HEK293 (cell line): Measurements from ENCODE around the gene MDFI.

Experiments used
- CTCF ChIA-PET: fragments of 350-600 bp; formaldehyde crosslinking; extraction: SDS; loops from one replicate; lab custom pipeline; 2021; ENCODE audit warnings: antibody characterized with exemption; lab: Yijun Ruan, JAX
- POLR2A ChIA-PET: fragments of 300-600 bp; formaldehyde crosslinking; extraction: SDS; loops from one replicate; lab custom pipeline; 2020; ENCODE audit warnings: antibody characterized with exemption, inconsistent platforms; lab: Yijun Ruan, JAX
- H3K27ac ChIP-seq: fragments of 200-500 bp; sonication (Bioruptor generic); 2 replicates; pipeline ENCODE4 v1.5.1; 2014; ENCODE audit warnings: low read depth, low read length, control low read depth, inconsistent platforms; ENCODE audit errors: extremely low read depth
- H3K36me3 ChIP-seq, 2 experiments: fragments of 200-500 bp in 1 of 2; sonication (Bioruptor generic) in 1 of 2; 1 replicate in 1 of 2; 2 replicates in 1 of 2; pipeline ENCODE4 v1.5.1; 2014 to 2017; ENCODE audit warnings: inconsistent platforms in 2 of 2, low read length in 2 of 2; ENCODE audit not compliant: control insufficient read depth in 2 of 2, insufficient read depth in 1 of 2
- H3K4me1 ChIP-seq: fragments of 200-500 bp; sonication (Bioruptor generic); 2 replicates; pipeline ENCODE4 v1.5.1; 2014; ENCODE audit warnings: mild to moderate bottlenecking, low read length, inconsistent platforms; ENCODE audit not compliant: control insufficient read depth, insufficient read depth
- H3K4me3 ChIP-seq: 2 replicates; pipeline ENCODE4 v1.5.1; 2011; ENCODE audit warnings: low read depth, mild to moderate bottlenecking, control low read depth, low read length, moderate library complexity
- H3K9me3 ChIP-seq: fragments of 200-500 bp; sonication (Bioruptor generic); 2 replicates; pipeline ENCODE4 v1.5.1; 2014; ENCODE audit warnings: low read depth, low read length, inconsistent platforms; ENCODE audit not compliant: control insufficient read depth, insufficient read depth
- EGR2 ChIP-seq: fragments of 450-650 bp; formaldehyde crosslinking; IDR thresholded peaks from 2 replicates; pipeline ENCODE4 v1.5.1; 2016; ENCODE audit warnings: low read depth, missing biosample characterization, missing genetic modification characterization
- KLF10 ChIP-seq: fragments of 450-650 bp; IDR thresholded peaks from 2 replicates; pipeline ENCODE4 v1.5.1; 2018; ENCODE audit warnings: missing biosample characterization, mild to moderate bottlenecking, missing genetic modification characterization
- KLF16 ChIP-seq: fragments of 450-650 bp; formaldehyde crosslinking; IDR thresholded peaks from 2 replicates; pipeline ENCODE4 v1.5.1; 2017; ENCODE audit warnings: missing biosample characterization, missing genetic modification characterization
- OVOL3 ChIP-seq: fragments of 450-650 bp; formaldehyde crosslinking; IDR thresholded peaks from 2 replicates; pipeline ENCODE4 v1.5.1; 2016; ENCODE audit warnings: missing biosample characterization, missing genetic modification characterization
- SETDB1 ChIP-seq: IDR thresholded peaks from one replicate; pipeline ENCODE4 v1.6.1; 2017; ENCODE audit warnings: mild to moderate bottlenecking, low read length, moderate library complexity, mixed read lengths; ENCODE audit not compliant: insufficient read length
- YY2 ChIP-seq: fragments of 450-650 bp; formaldehyde crosslinking; IDR thresholded peaks from 2 replicates; pipeline ENCODE4 v1.5.1; 2016; ENCODE audit warnings: missing biosample characterization, missing genetic modification characterization
- ZBTB17 ChIP-seq: fragments of 450-650 bp; formaldehyde crosslinking; IDR thresholded peaks from 2 replicates; pipeline ENCODE4 v1.5.1; 2016; ENCODE audit warnings: missing biosample characterization, missing genetic modification characterization
- ZBTB7A ChIP-seq: fragments of 450-650 bp; formaldehyde crosslinking; IDR thresholded peaks from 2 replicates; pipeline ENCODE4 v1.5.1; 2016; ENCODE audit warnings: low read depth, missing biosample characterization, missing genetic modification characterization
- ZFHX2 ChIP-seq: fragments of 450-650 bp; formaldehyde crosslinking; conservative IDR thresholded peaks from 2 replicates; pipeline ENCODE4 v1.5.1; 2016; ENCODE audit warnings: missing biosample characterization, missing genetic modification characterization
- ZFP37 ChIP-seq: fragments of 450-650 bp; formaldehyde crosslinking; IDR thresholded peaks from 2 replicates; pipeline ENCODE4 v1.5.1; 2016; ENCODE audit warnings: missing biosample characterization, missing genetic modification characterization
- ZIC2 ChIP-seq: fragments of 450-650 bp; formaldehyde crosslinking; IDR thresholded peaks from 2 replicates; pipeline ENCODE4 v1.5.1; 2016; ENCODE audit warnings: missing biosample characterization, missing genetic modification characterization
- ZNF112 ChIP-seq: fragments of 450-650 bp; formaldehyde crosslinking; IDR thresholded peaks from 2 replicates; pipeline ENCODE4 v1.5.0; 2017; ENCODE audit warnings: missing biosample characterization, missing genetic modification characterization
- ZNF274 ChIP-seq, 2 experiments: fragments of 200-500 bp in 1 of 2; fragments of 450-650 bp in 1 of 2; sonication (Bioruptor generic) in 1 of 2; formaldehyde crosslinking in 1 of 2; IDR thresholded peaks; 2 replicates each; pipeline versions ENCODE4 v1.5.1 to v1.6.1; 2014 to 2016; ENCODE audit warnings: borderline replicate concordance in 1 of 2, inconsistent platforms in 1 of 2, low read length in 1 of 2, missing biosample characterization in 1 of 2, missing genetic modification characterization in 1 of 2
- ZNF292 ChIP-seq: fragments of 450-650 bp; formaldehyde crosslinking; IDR thresholded peaks from 2 replicates; pipeline ENCODE4 v1.5.1; 2016; ENCODE audit warnings: low read depth, missing biosample characterization, missing genetic modification characterization, borderline replicate concordance
- ZNF335 ChIP-seq: fragments of 450-650 bp; formaldehyde crosslinking; conservative IDR thresholded peaks from 2 replicates; pipeline ENCODE4 v1.5.1; 2016; ENCODE audit warnings: missing biosample characterization, missing genetic modification characterization
- ZNF350 ChIP-seq: fragments of 450-650 bp; formaldehyde crosslinking; IDR thresholded peaks from 2 replicates; pipeline ENCODE4 v1.5.0; 2017; ENCODE audit warnings: missing biosample characterization, mild to moderate bottlenecking, missing genetic modification characterization
- ZNF514 ChIP-seq: fragments of 450-650 bp; formaldehyde crosslinking; IDR thresholded peaks from 2 replicates; pipeline ENCODE4 v1.5.1; 2016; ENCODE audit warnings: missing biosample characterization, missing genetic modification characterization
- ZNF629 ChIP-seq: fragments of 450-650 bp; formaldehyde crosslinking; IDR thresholded peaks from 2 replicates; pipeline ENCODE4 v1.5.1; 2017; ENCODE audit warnings: missing biosample characterization, missing genetic modification characterization
- ZNF768 ChIP-seq: fragments of 450-650 bp; formaldehyde crosslinking; IDR thresholded peaks from 2 replicates; pipeline ENCODE4 v1.5.1; 2018; ENCODE audit warnings: missing biosample characterization, mild to moderate bottlenecking, missing genetic modification characterization
- TF ChIP-seq, protein P1 (sequence below): fragments of 450-650 bp; formaldehyde crosslinking; IDR thresholded peaks from 2 replicates; pipeline ENCODE4 v1.5.1; 2016; ENCODE audit warnings: missing biosample characterization, missing genetic modification characterization

Gene MDFI

GRCh38 chr6:41700463-41701347 is 62.4 kb downstream of the MDFI start:
- H3K9me3 ChIP-seq = no peaks in the 10 kb centered on the region
- POLR2A ChIA-PET = no interaction called here
- TF ChIP-seq, protein P1, sequence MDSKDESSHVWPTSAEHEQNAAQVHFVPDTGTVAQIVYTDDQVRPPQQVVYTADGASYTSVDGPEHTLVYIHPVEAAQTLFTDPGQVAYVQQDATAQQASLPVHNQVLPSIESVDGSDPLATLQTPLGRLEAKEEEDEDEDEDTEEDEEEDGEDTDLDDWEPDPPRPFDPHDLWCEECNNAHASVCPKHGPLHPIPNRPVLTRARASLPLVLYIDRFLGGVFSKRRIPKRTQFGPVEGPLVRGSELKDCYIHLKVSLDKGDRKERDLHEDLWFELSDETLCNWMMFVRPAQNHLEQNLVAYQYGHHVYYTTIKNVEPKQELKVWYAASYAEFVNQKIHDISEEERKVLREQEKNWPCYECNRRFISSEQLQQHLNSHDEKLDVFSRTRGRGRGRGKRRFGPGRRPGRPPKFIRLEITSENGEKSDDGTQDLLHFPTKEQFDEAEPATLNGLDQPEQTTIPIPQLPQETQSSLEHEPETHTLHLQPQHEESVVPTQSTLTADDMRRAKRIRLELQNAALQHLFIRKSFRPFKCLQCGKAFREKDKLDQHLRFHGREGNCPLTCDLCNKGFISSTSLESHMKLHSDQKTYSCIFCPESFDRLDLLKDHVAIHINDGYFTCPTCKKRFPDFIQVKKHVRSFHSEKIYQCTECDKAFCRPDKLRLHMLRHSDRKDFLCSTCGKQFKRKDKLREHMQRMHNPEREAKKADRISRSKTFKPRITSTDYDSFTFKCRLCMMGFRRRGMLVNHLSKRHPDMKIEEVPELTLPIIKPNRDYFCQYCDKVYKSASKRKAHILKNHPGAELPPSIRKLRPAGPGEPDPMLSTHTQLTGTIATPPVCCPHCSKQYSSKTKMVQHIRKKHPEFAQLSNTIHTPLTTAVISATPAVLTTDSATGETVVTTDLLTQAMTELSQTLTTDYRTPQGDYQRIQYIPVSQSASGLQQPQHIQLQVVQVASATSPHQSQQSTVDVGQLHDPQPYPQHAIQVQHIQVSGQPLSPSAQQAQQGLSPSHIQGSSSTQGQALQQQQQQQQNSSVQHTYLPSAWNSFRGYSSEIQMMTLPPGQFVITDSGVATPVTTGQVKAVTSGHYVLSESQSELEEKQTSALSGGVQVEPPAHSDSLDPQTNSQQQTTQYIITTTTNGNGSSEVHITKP (tag by site-specific recombination) = peak; percentile 69
- TF ChIP-seq ZIC2 (peak; percentile 94), ZNF514 (no peak), ZNF274 (IDR thresholded peaks at IDR 0.05; ENCODE audit: low read length) (no peak), ZNF274 (tag by site-specific recombination; IDR thresholded peaks at IDR 0.05; ENCODE audit: borderline replicate concordance) (no peak)
- no peaks in the 10 kb centered on the region for H3K4me1 ChIP-seq
- no peak overlapping the region for H3K27ac ChIP-seq
- H3K36me3 ChIP-seq = no peaks in the 10 kb centered on the region
- H3K4me3 ChIP-seq = no peak overlapping the region
- CTCF ChIA-PET = interaction anchor here (0.6 to 1.6 kb wide), 4 partner anchors 12 to 75 kb away, joined by 3 to 4 read pairs (median 4); no protein-coding TSS in a partner anchor

DNA sequence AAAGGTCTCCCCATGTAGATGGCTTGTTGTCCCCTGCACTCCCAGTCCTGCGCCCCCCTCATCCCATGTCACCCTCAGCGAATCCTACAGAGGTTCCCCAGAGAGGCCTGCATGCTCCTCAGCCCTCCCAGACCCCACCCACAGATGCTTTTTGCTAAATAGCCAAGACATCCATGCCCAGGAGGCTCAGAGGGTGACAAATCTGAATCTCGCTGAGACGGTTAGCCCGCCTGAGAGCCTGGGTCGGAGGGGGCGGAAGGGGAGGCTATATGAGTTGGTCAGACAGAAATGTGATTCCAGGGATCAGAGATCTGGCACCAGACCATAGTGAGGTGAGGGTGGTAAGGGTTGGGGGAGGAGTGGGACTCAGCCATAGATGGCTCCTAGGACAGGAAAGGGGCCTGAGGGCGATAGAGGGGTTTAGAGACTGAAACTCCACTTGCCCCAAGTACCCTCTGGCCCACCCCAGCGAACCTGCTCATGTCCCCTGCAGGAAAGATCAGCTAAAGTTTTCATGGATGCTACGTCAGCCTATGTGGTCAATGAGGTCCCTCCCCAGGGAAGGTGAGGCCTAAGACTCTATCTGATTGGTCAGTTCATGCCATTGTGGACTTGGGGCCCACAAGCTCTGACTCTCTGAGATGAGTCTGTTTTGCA is 63.9 kb downstream of the MDFI start:
- H3K27ac ChIP-seq = no peak overlapping the region
- ChIA-PET CTCF (interaction anchor here (0.6 to 1.6 kb wide), 3 partner anchors 73 to 549 kb away, joined by 3 to 4 read pairs (median 3); no protein-coding TSS in a partner anchor), POLR2A (no interaction called here)
- no peak for TF ChIP-seq ZNF350 (tag by site-specific recombination)
- TF ChIP-seq ZNF768 (tag by site-specific recombination) = no peak
- TF ChIP-seq OVOL3 = no peak
- no peak for TF ChIP-seq ZFP37 (tag by site-specific recombination)
- no peak for TF ChIP-seq YY2 (tag by site-specific recombination)
- TF ChIP-seq ZNF629 (tag by site-specific recombination) = no peak
- TF ChIP-seq ZNF112 (tag by site-specific recombination) = no peak
- peak; percentile 37; the same call in 1 of the 2 replicates for TF ChIP-seq ZFHX2 (tag by site-specific recombination)
- peak; percentile 67; the same call in 1 of the 2 replicates for TF ChIP-seq EGR2 (tag by site-specific recombination)
- TF ChIP-seq ZNF335 (tag by site-specific recombination) = no peak
- no peak for TF ChIP-seq ZBTB7A (tag by site-specific recombination)
- TF ChIP-seq ZBTB17 (tag by site-specific recombination) = no peak
- no peak for TF ChIP-seq KLF16 (tag by site-specific recombination)
- TF ChIP-seq SETDB1 = no peak
- no peak for TF ChIP-seq KLF10 (tag by site-specific recombination)
- TF ChIP-seq ZNF292 = no peak
- H3K4me1 ChIP-seq = no peaks in the 10 kb centered on the region
- H3K9me3 ChIP-seq = no peaks in the 10 kb centered on the region
- no peaks in the 10 kb centered on the region for H3K36me3 ChIP-seq
- H3K4me3 ChIP-seq = no peak overlapping the region
